Stimulated activated CD8-positive, alpha-beta memory T cell treated with anti-CD3 and anti-CD28 coated beads, Interleukin-15, amount 100 ng/mL, for 4 hours (primary cell): ENCODE results near the gene KIAA0040.

ENCODE experiments used
- DNase-seq, 2 donors: peaks; one replicate each; pipeline ENCODE4 v3.0.0-alpha.2; 2020; ENCODE audit warnings: low read depth in 2 of 2

KIAA0040 gene

GRCh38 chr1:175171036-175171913, 21.3 kb downstream of the KIAA0040 start:
- DNase-seq = no peak

GRCh38 chr1:175169286-175170018, 23.1 kb downstream of the KIAA0040 start:
- no peak for DNase-seq

GRCh38 chr1:175168782-175169181, 23.8 kb downstream of the KIAA0040 start:
- no peak for DNase-seq

GRCh38 chr1:175167861-175168260, 24.7 kb downstream of the KIAA0040 start:
- DNase-seq = no peak

GRCh38 chr1:175166746-175167145, 25.8 kb downstream of the KIAA0040 start:
- no peak for DNase-seq

- DNase-seq = no peak
Measured at GRCh38 chr1:175164751-175165150, 27.8 kb downstream of the KIAA0040 start.

- no peak for DNase-seq
Measured at GRCh38 chr1:175163702-175164101, 28.9 kb downstream of the KIAA0040 start.

- DNase-seq = no peak
Measured at GRCh38 chr1:175162955-175163354, 29.6 kb downstream of the KIAA0040 start.

- DNase-seq = no peak
Measured at GRCh38 chr1:175158170-175158591, 34.4 kb downstream of the KIAA0040 start.

GRCh38 chr1:175157200-175157599, 35.4 kb downstream of the KIAA0040 start:
- no peak for DNase-seq

- DNase-seq = no peak
Measured at GRCh38 chr1:175155936-175156335, 36.6 kb downstream of the KIAA0040 start.

- no peak for DNase-seq
Measured at GRCh38 chr1:175155473-175155856, 37.1 kb downstream of the KIAA0040 start.

- peak; percentile 41 to 52 for DNase-seq
Measured at GRCh38 chr1:175154629-175155472, 37.7 kb downstream of the KIAA0040 start.

GRCh38 chr1:175152006-175152652, 40.4 kb downstream of the KIAA0040 start:
- peak; percentile 23 to 25 for DNase-seq

- DNase-seq = no peak
Measured at GRCh38 chr1:175150596-175151319, 41.8 kb downstream of the KIAA0040 start.

GRCh38 chr1:175148068-175148467, 44.5 kb downstream of the KIAA0040 start:
- no peak for DNase-seq

GRCh38 chr1:175147569-175147968, 45.0 kb downstream of the KIAA0040 start:
- DNase-seq = no peak

- peak; percentile 31 to 32 for DNase-seq
Measured at GRCh38 chr1:175146529-175147213, 45.9 kb downstream of the KIAA0040 start.

GRCh38 chr1:175145899-175146528, 46.6 kb downstream of the KIAA0040 start:
- no peak for DNase-seq

GRCh38 chr1:175138579-175138978, 54.0 kb downstream of the KIAA0040 start:
- DNase-seq = no peak
